ENCODE results near the gene VSIG10L2.

GRCh38 chr11:125955856-125956255 is 10.0 kb downstream of the VSIG10L2 start:
- TF ChIP-seq POLR2A (IDR thresholded peaks at IDR 0.05) (no peak), CTCF (IDR thresholded peaks at IDR 0.05) (no peak)
